GM12872 (cell line): Measurements from ENCODE around the gene CTIF.

Source experiments
- CTCF ChIP-seq: IDR thresholded peaks from 3 replicates; pipeline ENCODE4 v1.5.1; 2011; ENCODE audit warnings: low read depth, mild to moderate bottlenecking, low read length, moderate library complexity; ENCODE audit not compliant: insufficient read depth

CTIF gene

GRCh38 chr18:48715711-48716361 is 177.0 kb downstream of the CTIF start:
- no peak for TF ChIP-seq CTCF

- TF ChIP-seq CTCF = no peak
Measured at GRCh38 chr18:48718251-48718959, 179.6 kb downstream of the CTIF start.

GRCh38 chr18:48719388-48719787 is 180.6 kb downstream of the CTIF start:
- no peak for TF ChIP-seq CTCF

GRCh38 chr18:48719974-48720654 is 181.3 kb downstream of the CTIF start:
- TF ChIP-seq CTCF = no peak

- TF ChIP-seq CTCF = no peak
Measured at GRCh38 chr18:48720655-48721025, 181.8 kb downstream of the CTIF start.

- no peak for TF ChIP-seq CTCF
Measured at GRCh38 chr18:48721312-48721711, 182.5 kb downstream of the CTIF start.

- no peak for TF ChIP-seq CTCF
Measured at GRCh38 chr18:48723016-48723415, 184.2 kb downstream of the CTIF start.
